Esophagus muscularis mucosa (tissue), 3 donors: Measurements from ENCODE around the gene EHD3.

Source experiments
- POLR2A ChIP-seq: fragments of 450-650 bp; IDR thresholded peaks from one replicate; pipeline ENCODE4 v1.6.1; 2017; ENCODE audit warnings: antibody characterized with exemption, moderate library complexity, mild to moderate bottlenecking, low read depth
- POLR2AphosphoS5 ChIP-seq, 2 donors: sonication (generic); formaldehyde crosslinking; IDR thresholded peaks; one replicate each; pipeline ENCODE4 v1.6.1; 2017; ENCODE audit warnings: antibody characterized with exemption in 2 of 2
- TF ChIP-seq, protein P1 (sequence below), 3 experiments: fragments of 200-600 bp in 2 of 3; fragments of 450-650 bp in 1 of 3; sonication (generic) in 2 of 3; IDR thresholded peaks; one replicate each; pipeline ENCODE4 v1.5.1; 2017 to 2019; ENCODE audit warnings: antibody characterized with exemption in 3 of 3, mild to moderate bottlenecking in 2 of 3, moderate library complexity in 1 of 3

DNA sequence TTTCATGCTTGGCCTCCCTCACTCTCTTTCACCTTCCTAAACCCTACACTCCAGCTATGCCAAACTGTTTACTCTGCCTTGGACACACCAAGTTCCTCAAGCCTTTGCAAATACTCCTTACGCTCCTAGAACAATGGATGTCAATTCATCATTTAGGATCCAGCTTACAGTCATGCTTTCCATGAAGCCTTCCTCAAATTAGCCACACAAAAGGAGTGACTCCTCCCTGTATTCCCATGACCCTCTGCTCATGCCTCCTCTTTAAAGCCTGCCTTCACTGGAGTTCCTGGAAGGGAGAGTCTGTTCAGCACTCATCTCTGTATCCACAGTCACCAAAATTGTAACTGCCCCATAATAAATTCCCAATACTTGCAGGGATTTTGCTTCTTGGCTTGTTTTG lies 721 bp upstream of the EHD3 start:
- TF ChIP-seq, protein P1, sequence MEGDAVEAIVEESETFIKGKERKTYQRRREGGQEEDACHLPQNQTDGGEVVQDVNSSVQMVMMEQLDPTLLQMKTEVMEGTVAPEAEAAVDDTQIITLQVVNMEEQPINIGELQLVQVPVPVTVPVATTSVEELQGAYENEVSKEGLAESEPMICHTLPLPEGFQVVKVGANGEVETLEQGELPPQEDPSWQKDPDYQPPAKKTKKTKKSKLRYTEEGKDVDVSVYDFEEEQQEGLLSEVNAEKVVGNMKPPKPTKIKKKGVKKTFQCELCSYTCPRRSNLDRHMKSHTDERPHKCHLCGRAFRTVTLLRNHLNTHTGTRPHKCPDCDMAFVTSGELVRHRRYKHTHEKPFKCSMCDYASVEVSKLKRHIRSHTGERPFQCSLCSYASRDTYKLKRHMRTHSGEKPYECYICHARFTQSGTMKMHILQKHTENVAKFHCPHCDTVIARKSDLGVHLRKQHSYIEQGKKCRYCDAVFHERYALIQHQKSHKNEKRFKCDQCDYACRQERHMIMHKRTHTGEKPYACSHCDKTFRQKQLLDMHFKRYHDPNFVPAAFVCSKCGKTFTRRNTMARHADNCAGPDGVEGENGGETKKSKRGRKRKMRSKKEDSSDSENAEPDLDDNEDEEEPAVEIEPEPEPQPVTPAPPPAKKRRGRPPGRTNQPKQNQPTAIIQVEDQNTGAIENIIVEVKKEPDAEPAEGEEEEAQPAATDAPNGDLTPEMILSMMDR (IDR thresholded peaks at IDR 0.05) = no peak
- TF ChIP-seq POLR2A = no peak
- no peak for TF ChIP-seq POLR2AphosphoS5 (IDR thresholded peaks at IDR 0.05)
